Thoracic aorta (tissue), 2 donors: ENCODE data around the gene COLQ. TPM values are rescaled to one million over a fixed set of nuclear protein-coding genes. Genes with fewer than 3 reads are reported as not detected.

Source experiments
- ATAC-seq: fragments of 150-250 bp; one replicate; pipeline ENCODE4 v1.8.0; 2017; ENCODE audit warnings: low read depth; ENCODE audit not compliant: insufficient number of reproducible peaks, low FRiP score
- DNase-seq: peaks from one replicate; pipeline ENCODE4 v3.0.0-alpha.2; 2020; ENCODE audit warnings: low spot score
- H3K27ac ChIP-seq, 2 donors: fragments of 200-600 bp; sonication (generic); 1 replicate in 1 of 2; 2 replicates in 1 of 2; pipeline ENCODE4 v1.5.1; 2016; ENCODE audit warnings: mild to moderate bottlenecking in 2 of 2, moderate library complexity in 2 of 2
- H3K27me3 ChIP-seq: fragments of 200-600 bp; sonication (generic); replicated peaks from 2 replicates; pipeline ENCODE4 v1.6.0; 2016; ENCODE audit warnings: mild to moderate bottlenecking; ENCODE audit not compliant: insufficient read depth
- H3K36me3 ChIP-seq: fragments of 200-600 bp; sonication (generic); one replicate; pipeline ENCODE4 v1.5.1; 2016
- H3K4me1 ChIP-seq, 2 donors: fragments of 200-600 bp; sonication (generic); 1 replicate in 1 of 2; 2 replicates in 1 of 2; pipeline versions ENCODE4 v1.5.1 to v1.6.0; 2016; ENCODE audit warnings: low read depth in 2 of 2, mild to moderate bottlenecking in 1 of 2; ENCODE audit not compliant: control insufficient read depth in 1 of 2
- H3K4me3 ChIP-seq: fragments of 200-600 bp; sonication (generic); 2 replicates; pipeline ENCODE4 v1.5.1; 2016; ENCODE audit warnings: mild to moderate bottlenecking
- H3K9me3 ChIP-seq: fragments of 200-600 bp; sonication (generic); 2 replicates; pipeline ENCODE4 v1.5.1; 2016
- CTCF ChIP-seq: fragments of 200-600 bp; sonication (generic); IDR thresholded peaks from one replicate; pipeline ENCODE4 v1.5.1; 2019; ENCODE audit warnings: antibody characterized with exemption
- total RNA-seq, 2 donors: library from RNA; depleted of rRNA; stranded (reverse); fragments of >200 nt; gene quantifications; one replicate each; pipeline versions ENCODE4 v1.1.0 to v1.2.3, GENCODE V29; 2016

The COLQ gene
- total RNA-seq, 2 donors from 2014 or later, result 3.2 to 9.3 TPM

- no peaks in the 10 kb centered on the region for H3K27me3 ChIP-seq
- DNase-seq (no peak), ATAC-seq (no peak)
- peaks cover 19 to 22% of the 10 kb centered on the region in 2 donors for H3K4me1 ChIP-seq
- H3K9me3 ChIP-seq, result no peaks in the 10 kb centered on the region
- TF ChIP-seq CTCF, result no peak
- H3K36me3 ChIP-seq, result peaks cover 61% of the 10 kb centered on the region
- H3K4me3 ChIP-seq, result no peak overlapping the region
- no peak overlapping the region for H3K27ac ChIP-seq
Observed at GRCh38 chr3:15436246-15436645, 85.3 kb downstream of the COLQ start.

GRCh38 chr3:15434756-15435155 is 86.8 kb downstream of the COLQ start:
- no peak for DNase-seq

DNA sequence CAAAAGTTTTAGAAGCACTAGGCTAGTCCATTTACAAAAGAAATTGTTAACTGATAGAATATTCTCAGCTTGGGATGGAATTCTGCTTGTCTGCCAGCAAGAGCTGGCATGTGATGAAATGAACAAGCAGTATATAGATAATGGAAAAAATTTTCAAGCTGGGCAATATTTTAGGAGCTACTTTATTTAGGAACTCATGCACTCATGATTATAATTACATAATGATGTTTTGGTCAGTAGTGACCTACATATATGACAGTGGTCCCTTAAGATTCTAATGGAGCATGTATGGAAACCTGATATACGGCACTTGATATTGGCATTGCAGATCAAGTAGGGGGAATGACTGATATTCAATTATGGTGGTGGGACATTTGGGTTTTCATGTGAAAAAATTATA is 88.0 kb downstream of the COLQ start:
- no peaks in the 10 kb centered on the region for H3K27me3 ChIP-seq
- H3K9me3 ChIP-seq, result no peaks in the 10 kb centered on the region
- H3K4me1 ChIP-seq, result peaks cover 10 to 18% of the 10 kb centered on the region in 2 donors
- DNase-seq (no peak), ATAC-seq (no peak)
- H3K36me3 ChIP-seq, result peaks cover 53% of the 10 kb centered on the region
- TF ChIP-seq CTCF, result no peak
- H3K4me3 ChIP-seq, result no peak overlapping the region
- no peak overlapping the region for H3K27ac ChIP-seq

More at GRCh38 chr3:15434756-15435155, 86.8 kb downstream of the COLQ start:
- peaks cover 5 to 14% of the 10 kb centered on the region in 2 donors for H3K4me1 ChIP-seq
- no peak overlapping the region for H3K27ac ChIP-seq
- H3K4me3 ChIP-seq, result no peak overlapping the region
- TF ChIP-seq CTCF, result no peak
- H3K36me3 ChIP-seq, result peaks cover 59% of the 10 kb centered on the region
- no peaks in the 10 kb centered on the region for H3K27me3 ChIP-seq
- ATAC-seq, result no peak
- no peaks in the 10 kb centered on the region for H3K9me3 ChIP-seq

GRCh38 chr3:15431256-15431837 is 90.2 kb downstream of the COLQ start:
- H3K9me3 ChIP-seq, result no peaks in the 10 kb centered on the region
- no peaks in the 10 kb centered on the region for H3K27me3 ChIP-seq
- H3K36me3 ChIP-seq, result peaks cover 37% of the 10 kb centered on the region
- H3K4me3 ChIP-seq, result no peak overlapping the region
- H3K27ac ChIP-seq, result no peak overlapping the region
- peaks cover 14 to 24% of the 10 kb centered on the region in 2 donors for H3K4me1 ChIP-seq
- no peak for TF ChIP-seq CTCF
- ATAC-seq, result no peak
- DNase-seq, result no peak

GRCh38 chr3:15430624-15431023 is 90.9 kb downstream of the COLQ start:
- peaks cover 33% of the 10 kb centered on the region for H3K36me3 ChIP-seq
- TF ChIP-seq CTCF, result no peak
- no peak for DNase-seq
- H3K9me3 ChIP-seq, result no peaks in the 10 kb centered on the region
- no peak for ATAC-seq
- peaks cover 21 to 31% of the 10 kb centered on the region in 2 donors for H3K4me1 ChIP-seq
- no peaks in the 10 kb centered on the region for H3K27me3 ChIP-seq
- no peak overlapping the region for H3K27ac ChIP-seq
- H3K4me3 ChIP-seq, result no peak overlapping the region
